ENCODE data around the gene PPARD.

DNA sequence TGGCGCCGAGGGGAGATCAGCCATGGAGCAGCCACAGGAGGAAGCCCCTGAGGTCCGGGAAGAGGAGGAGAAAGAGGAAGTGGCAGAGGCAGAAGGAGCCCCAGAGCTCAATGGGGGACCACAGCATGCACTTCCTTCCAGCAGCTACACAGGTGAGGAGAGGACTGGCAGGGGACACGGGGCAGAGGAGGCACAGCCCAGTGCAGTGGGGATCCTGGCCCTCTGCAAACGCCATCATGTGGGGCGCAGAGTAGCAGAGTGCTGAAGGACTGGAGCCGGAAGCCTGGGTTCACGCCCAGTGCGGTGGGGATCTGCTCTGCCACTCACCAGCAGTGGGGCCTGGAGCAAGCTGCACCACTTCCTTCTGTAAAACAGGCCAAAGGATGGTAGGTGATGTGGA is 68.7 kb downstream of the PPARD start:
- TF ChIP-seq, protein P1, sequence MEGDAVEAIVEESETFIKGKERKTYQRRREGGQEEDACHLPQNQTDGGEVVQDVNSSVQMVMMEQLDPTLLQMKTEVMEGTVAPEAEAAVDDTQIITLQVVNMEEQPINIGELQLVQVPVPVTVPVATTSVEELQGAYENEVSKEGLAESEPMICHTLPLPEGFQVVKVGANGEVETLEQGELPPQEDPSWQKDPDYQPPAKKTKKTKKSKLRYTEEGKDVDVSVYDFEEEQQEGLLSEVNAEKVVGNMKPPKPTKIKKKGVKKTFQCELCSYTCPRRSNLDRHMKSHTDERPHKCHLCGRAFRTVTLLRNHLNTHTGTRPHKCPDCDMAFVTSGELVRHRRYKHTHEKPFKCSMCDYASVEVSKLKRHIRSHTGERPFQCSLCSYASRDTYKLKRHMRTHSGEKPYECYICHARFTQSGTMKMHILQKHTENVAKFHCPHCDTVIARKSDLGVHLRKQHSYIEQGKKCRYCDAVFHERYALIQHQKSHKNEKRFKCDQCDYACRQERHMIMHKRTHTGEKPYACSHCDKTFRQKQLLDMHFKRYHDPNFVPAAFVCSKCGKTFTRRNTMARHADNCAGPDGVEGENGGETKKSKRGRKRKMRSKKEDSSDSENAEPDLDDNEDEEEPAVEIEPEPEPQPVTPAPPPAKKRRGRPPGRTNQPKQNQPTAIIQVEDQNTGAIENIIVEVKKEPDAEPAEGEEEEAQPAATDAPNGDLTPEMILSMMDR (IDR thresholded peaks at IDR 0.05; ENCODE audit: low read depth, low read length): no peak
- TF ChIP-seq, protein P2, sequence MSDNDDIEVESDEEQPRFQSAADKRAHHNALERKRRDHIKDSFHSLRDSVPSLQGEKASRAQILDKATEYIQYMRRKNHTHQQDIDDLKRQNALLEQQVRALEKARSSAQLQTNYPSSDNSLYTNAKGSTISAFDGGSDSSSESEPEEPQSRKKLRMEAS (IDR thresholded peaks at IDR 0.05; ENCODE audit: low read depth, low read length): no peak
- TF ChIP-seq POLR2A (IDR thresholded peaks at IDR 0.05; ENCODE audit: extremely low read depth, insufficient read length): no peak
- TF ChIP-seq MYC (IDR thresholded peaks at IDR 0.05; ENCODE audit: low read depth, low read length): no peak
